ENCODE measurements around the gene HBM.

DNA sequence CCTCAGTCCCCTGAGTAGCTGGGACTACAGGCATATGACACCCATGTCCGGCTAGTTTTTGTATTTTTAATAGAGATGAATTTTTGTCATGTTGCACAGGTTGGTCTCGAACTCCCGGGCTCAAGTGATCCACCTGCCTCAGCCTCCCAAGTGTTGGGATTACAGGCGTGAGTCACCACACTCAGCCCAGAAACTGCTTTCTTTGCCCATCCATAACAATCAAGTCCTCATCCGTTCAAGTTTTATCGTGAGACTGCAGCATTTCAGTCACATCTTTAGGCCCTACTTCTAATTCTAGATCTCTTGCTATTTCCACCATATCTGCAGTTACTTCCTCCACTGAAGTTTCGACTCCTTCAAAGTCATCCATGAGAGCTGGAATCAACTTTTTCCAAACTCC lies 33.7 kb upstream of the HBM start:
- TF ChIP-seq SIN3A (IDR thresholded peaks at IDR 0.05; ENCODE audit: borderline replicate concordance, insufficient read depth, low read length) (no peak), POLR2AphosphoS5 (IDR thresholded peaks at IDR 0.05; ENCODE audit: low read depth, low read length) (no peak), REST (IDR thresholded peaks at IDR 0.05; ENCODE audit: insufficient read depth in 1 of 2, low read depth in 2 of 2, low read length in 2 of 2) (no peak), TAF1 (IDR thresholded peaks at IDR 0.05; ENCODE audit: borderline replicate concordance, insufficient read depth, low read length) (no peak), FOXP2 (optimal IDR thresholded peaks at IDR 0.05; ENCODE audit: borderline replicate concordance, extremely low read depth, extremely low read length, insufficient read depth) (no peak)

Data from PFSK-1 (cell line).